ENCODE results near the gene RIC8A.
A peak's percentile ranks its signal among the peaks of the same experiment; 100 is the strongest.

The RIC8A gene

GRCh38 chr11:209275-210121, 2.0 kb downstream of the RIC8A start:
- no peak for TF ChIP-seq RAD21 (IDR thresholded peaks at IDR 0.05; ENCODE audit: low read depth)
- TF ChIP-seq NFIC (IDR thresholded peaks at IDR 0.05), result no peak
- TF ChIP-seq EGR1 (IDR thresholded peaks at IDR 0.05), result no peak
- TF ChIP-seq REST (IDR thresholded peaks at IDR 0.05; ENCODE audit: low read depth), result no peak
- no peak for TF ChIP-seq ZBTB7A (IDR thresholded peaks at IDR 0.05; ENCODE audit: low read depth)
- peak; percentile 25; the same call in 1 of the 2 replicates for TF ChIP-seq MAX (IDR thresholded peaks at IDR 0.05)

GRCh38 chr11:210122-210802, 2.8 kb downstream of the RIC8A start:
- TF ChIP-seq NFIC (IDR thresholded peaks at IDR 0.05) (no peak), MAX (IDR thresholded peaks at IDR 0.05) (no peak), EP300 (IDR thresholded peaks at IDR 0.05; ENCODE audit: borderline replicate concordance) (no peak), ZBTB7A (IDR thresholded peaks at IDR 0.05; ENCODE audit: low read depth) (no peak), CEBPB (IDR thresholded peaks at IDR 0.05) (no peak), TEAD4 (IDR thresholded peaks at IDR 0.05) (no peak), RAD21 (IDR thresholded peaks at IDR 0.05; ENCODE audit: low read depth) (no peak), EGR1 (IDR thresholded peaks at IDR 0.05) (no peak), FOXM1 (IDR thresholded peaks at IDR 0.05; ENCODE audit: borderline replicate concordance, low read depth) (no peak), TAF1 (IDR thresholded peaks at IDR 0.05; ENCODE audit: low read depth) (no peak), CREB1 (IDR thresholded peaks at IDR 0.05; ENCODE audit: low read depth) (no peak), USF1 (IDR thresholded peaks at IDR 0.05) (no peak), TCF12 (IDR thresholded peaks at IDR 0.05; ENCODE audit: low read depth) (no peak), REST (IDR thresholded peaks at IDR 0.05; ENCODE audit: low read depth) (no peak), YY1 (IDR thresholded peaks at IDR 0.05; ENCODE audit: low read depth) (no peak)

- TF ChIP-seq TAF1 (IDR thresholded peaks at IDR 0.05; ENCODE audit: low read depth), result no peak
- TF ChIP-seq TCF12 (IDR thresholded peaks at IDR 0.05; ENCODE audit: low read depth), result no peak
- no peak for TF ChIP-seq USF1 (IDR thresholded peaks at IDR 0.05)
- no peak for TF ChIP-seq CEBPB (IDR thresholded peaks at IDR 0.05)
- TF ChIP-seq FOXM1 (IDR thresholded peaks at IDR 0.05; ENCODE audit: borderline replicate concordance, low read depth), result no peak
- no peak for TF ChIP-seq NFIC (IDR thresholded peaks at IDR 0.05)
- TF ChIP-seq YY1 (IDR thresholded peaks at IDR 0.05; ENCODE audit: low read depth), result no peak
- TF ChIP-seq TEAD4 (IDR thresholded peaks at IDR 0.05), result no peak
- TF ChIP-seq ZBTB7A (IDR thresholded peaks at IDR 0.05; ENCODE audit: low read depth), result no peak
- no peak for TF ChIP-seq MAX (IDR thresholded peaks at IDR 0.05)
- no peak for TF ChIP-seq EP300 (IDR thresholded peaks at IDR 0.05; ENCODE audit: borderline replicate concordance)
- no peak for TF ChIP-seq EGR1 (IDR thresholded peaks at IDR 0.05)
- no peak for TF ChIP-seq REST (IDR thresholded peaks at IDR 0.05; ENCODE audit: low read depth)
- no peak for TF ChIP-seq CREB1 (IDR thresholded peaks at IDR 0.05; ENCODE audit: low read depth)
Measured at GRCh38 chr11:210803-211180, 3.3 kb downstream of the RIC8A start.

Measured in Ishikawa (cell line).